ENCODE results near the gene KCTD17.

DNA sequence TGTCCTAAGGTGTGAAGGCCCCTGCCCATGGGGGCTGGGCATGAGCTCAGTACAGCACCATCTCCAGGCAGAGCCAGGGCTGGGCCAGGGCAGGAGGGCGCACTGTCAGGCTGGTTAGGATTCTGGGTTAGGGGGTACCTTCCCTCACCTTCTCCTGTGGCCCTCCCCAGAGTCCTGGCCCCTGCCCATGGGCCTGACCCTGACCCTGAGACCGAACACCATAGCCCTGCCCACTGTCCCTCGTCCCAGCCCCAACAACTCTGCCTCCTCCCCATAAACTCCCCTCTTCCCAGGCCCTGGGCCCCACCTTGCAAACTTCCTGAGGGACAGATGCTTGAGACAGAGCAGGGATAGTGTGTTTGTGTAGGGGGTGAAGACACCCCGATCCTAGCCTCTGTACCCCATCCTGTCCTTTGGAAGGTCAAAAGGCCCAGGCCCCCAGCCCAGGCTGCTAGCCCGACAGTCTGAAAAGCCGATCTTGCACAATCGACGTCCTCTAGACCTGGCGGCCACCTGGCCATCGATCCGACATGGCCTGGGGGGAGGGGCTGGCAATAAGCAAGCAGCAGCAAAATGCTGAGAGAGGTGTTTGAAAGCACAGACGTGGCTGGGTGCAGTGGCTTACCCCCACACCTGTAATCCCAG lies 60.7 kb downstream of the KCTD17 start:
- TF ChIP-seq, protein P1, sequence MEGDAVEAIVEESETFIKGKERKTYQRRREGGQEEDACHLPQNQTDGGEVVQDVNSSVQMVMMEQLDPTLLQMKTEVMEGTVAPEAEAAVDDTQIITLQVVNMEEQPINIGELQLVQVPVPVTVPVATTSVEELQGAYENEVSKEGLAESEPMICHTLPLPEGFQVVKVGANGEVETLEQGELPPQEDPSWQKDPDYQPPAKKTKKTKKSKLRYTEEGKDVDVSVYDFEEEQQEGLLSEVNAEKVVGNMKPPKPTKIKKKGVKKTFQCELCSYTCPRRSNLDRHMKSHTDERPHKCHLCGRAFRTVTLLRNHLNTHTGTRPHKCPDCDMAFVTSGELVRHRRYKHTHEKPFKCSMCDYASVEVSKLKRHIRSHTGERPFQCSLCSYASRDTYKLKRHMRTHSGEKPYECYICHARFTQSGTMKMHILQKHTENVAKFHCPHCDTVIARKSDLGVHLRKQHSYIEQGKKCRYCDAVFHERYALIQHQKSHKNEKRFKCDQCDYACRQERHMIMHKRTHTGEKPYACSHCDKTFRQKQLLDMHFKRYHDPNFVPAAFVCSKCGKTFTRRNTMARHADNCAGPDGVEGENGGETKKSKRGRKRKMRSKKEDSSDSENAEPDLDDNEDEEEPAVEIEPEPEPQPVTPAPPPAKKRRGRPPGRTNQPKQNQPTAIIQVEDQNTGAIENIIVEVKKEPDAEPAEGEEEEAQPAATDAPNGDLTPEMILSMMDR (conservative IDR thresholded peaks at IDR 0.05; ENCODE audit: low read length) = no peak
- no peak for TF ChIP-seq EZH2phosphoT487 (IDR thresholded peaks at IDR 0.05; ENCODE audit: borderline replicate concordance)

Measured in Loucy (cell line).